K562 (cell line): ENCODE results near the gene TMEM217. TPM values are rescaled to one million over a fixed set of nuclear protein-coding genes. Genes with fewer than 3 reads are reported as not detected.
A peak's percentile ranks its signal among the peaks of the same experiment; 100 is the strongest.

Experiments used
- CHD1 ChIP-seq: fragments of 200-600 bp; sonication (generic); IDR thresholded peaks from one replicate; pipeline ENCODE4 v1.6.1; 2012; ENCODE audit warnings: mild to moderate bottlenecking, moderate library complexity, low read length, inconsistent platforms
- CREB1 ChIP-seq, 2 experiments: sonication (generic) in 1 of 2; formaldehyde crosslinking in 1 of 2; IDR thresholded peaks; 2 replicates each; pipeline versions ENCODE4 v1.6.1 to v1.8.0; 2012 to 2022; ENCODE audit warnings: inconsistent platforms in 1 of 2, mild to moderate bottlenecking in 1 of 2, missing genetic modification reagents in 1 of 2, moderate library complexity in 1 of 2
- ELF1 ChIP-seq: fragments of 200-800 bp; sonication (Bioruptor generic); IDR thresholded peaks from 2 replicates; pipeline ENCODE4 v1.6.1; 2016; ENCODE audit warnings: missing genetic modification characterization, missing compliant biosample characterization
- JUN ChIP-seq, 2 experiments: sonication (generic) in 1 of 2; formaldehyde crosslinking in 1 of 2; IDR thresholded peaks; 2 replicates each; pipeline versions ENCODE4 v1.6.1 to v1.8.0; 2012 to 2022; ENCODE audit warnings: borderline replicate concordance in 2 of 2, mild to moderate bottlenecking in 2 of 2, improper control_type of control experiment in 1 of 2, low read depth in 1 of 2, low read length in 1 of 2, missing genetic modification reagents in 1 of 2
- MXI1 ChIP-seq: IDR thresholded peaks from 2 replicates; pipeline ENCODE4 v1.6.1; 2011; ENCODE audit warnings: low read depth, mild to moderate bottlenecking, improper control_type of control experiment, low read length
- MYNN ChIP-seq, 2 experiments: sonication (generic); formaldehyde crosslinking in 1 of 2; IDR thresholded peaks; 2 replicates each; pipeline versions ENCODE4 v1.5.0 to v1.6.1; 2016 to 2020; ENCODE audit warnings: antibody characterized with exemption in 1 of 2, missing genetic modification reagents in 1 of 2
- PHF8 ChIP-seq: fragments of 200-600 bp; sonication (generic); IDR thresholded peaks from 2 replicates; pipeline ENCODE4 v1.6.1; 2012; ENCODE audit warnings: mixed run types, mild to moderate bottlenecking, inconsistent platforms, low read length, moderate library complexity, borderline replicate concordance
- RBM14 ChIP-seq: fragments of 200-400 bp; formaldehyde crosslinking; IDR thresholded peaks from 2 replicates; pipeline ENCODE4 v1.6.1; 2018; ENCODE audit warnings: low read depth, mild to moderate bottlenecking, low read length, moderate library complexity, borderline replicate concordance; ENCODE audit not compliant: insufficient read depth
- RFX1 ChIP-seq: fragments of 450-650 bp; IDR thresholded peaks from 2 replicates; pipeline ENCODE4 v1.6.1; 2016; ENCODE audit warnings: mild to moderate bottlenecking, moderate library complexity
- SLC30A9 ChIP-seq: fragments of 250-450 bp; sonication (Bioruptor Pico); IDR thresholded peaks from 2 replicates; pipeline ENCODE4 v1.8.0; 2022; ENCODE audit warnings: mild to moderate bottlenecking, moderate library complexity
- THRAP3 ChIP-seq: fragments of 450-650 bp; IDR thresholded peaks from 2 replicates; pipeline ENCODE4 v1.6.1; 2016; ENCODE audit warnings: mild to moderate bottlenecking, inconsistent platforms, borderline replicate concordance
- ZBTB8A ChIP-seq: fragments of 450-650 bp; IDR thresholded peaks from 2 replicates; pipeline ENCODE4 v1.6.1; 2018; ENCODE audit warnings: mild to moderate bottlenecking, moderate library complexity; ENCODE audit not compliant: partially characterized antibody
- ZNF316 ChIP-seq: fragments of 450-650 bp; IDR thresholded peaks from 2 replicates; pipeline ENCODE4 v1.6.1; 2016
- polyA plus RNA-seq, 8 experiments: library from polyadenylated mRNA; depleted of rRNA in 4 of 8; stranded (reverse) in 5 of 8; unstranded in 3 of 8; fragments of >200 nt; fragmentation: Nextera tagmentation in 2 of 8; fragmentation: Illumina TruSeq in 1 of 8; extraction: Ambion mirVana in 2 of 8; extraction: Trizol in 1 of 8; gene quantifications; 2 replicates each; pipeline versions ENCODE4 v1.2.1 to v1.2.3, GENCODE V29; 2011 to 2014; ENCODE audit warnings: inconsistent platforms in 1 of 8, missing spikeins in 1 of 8
- total RNA-seq, 7 experiments: library from RNA; depleted of rRNA in 6 of 7; stranded (reverse); fragments of >200 nt in 6 of 7; fragmentation: Illumina TruSeq in 2 of 7; extraction: Trizol in 2 of 7; gene quantifications; 2 replicates each; pipeline versions ENCODE4 v1.2.1 to v1.2.3, GENCODE V29; 2011 to 2021; ENCODE audit warnings: low replicate concordance in 1 of 7
- TF ChIP-seq, protein P1 (sequence below): sonication (generic); formaldehyde crosslinking; IDR thresholded peaks from 2 replicates; pipeline ENCODE4 v1.9.0; 2022; ENCODE audit warnings: mild to moderate bottlenecking, missing genetic modification reagents
- TF ChIP-seq, protein P2 (sequence below): fragments of 450-650 bp; formaldehyde crosslinking; IDR thresholded peaks from 2 replicates; pipeline ENCODE4 v1.4.0; 2022; ENCODE audit warnings: mild to moderate bottlenecking, moderate library complexity
- TF ChIP-seq, protein P3 (sequence below): sonication (generic); formaldehyde crosslinking; IDR thresholded peaks from 2 replicates; pipeline ENCODE4 v1.8.1; 2023; ENCODE audit warnings: mild to moderate bottlenecking, missing genetic modification reagents
- TF ChIP-seq, protein P4 (sequence below): fragments of 250-450 bp; sonication (Bioruptor Pico); IDR thresholded peaks from 2 replicates; pipeline ENCODE4 v1.4.0; 2020

Gene TMEM217
- total and polyA plus RNA-seq, 9 of the 15 experiments (the other 6 are each of a cell fraction or from before 2014, with no cell fraction given) = 1.3 to 8.0 (median 1.9) TPM

DNA sequence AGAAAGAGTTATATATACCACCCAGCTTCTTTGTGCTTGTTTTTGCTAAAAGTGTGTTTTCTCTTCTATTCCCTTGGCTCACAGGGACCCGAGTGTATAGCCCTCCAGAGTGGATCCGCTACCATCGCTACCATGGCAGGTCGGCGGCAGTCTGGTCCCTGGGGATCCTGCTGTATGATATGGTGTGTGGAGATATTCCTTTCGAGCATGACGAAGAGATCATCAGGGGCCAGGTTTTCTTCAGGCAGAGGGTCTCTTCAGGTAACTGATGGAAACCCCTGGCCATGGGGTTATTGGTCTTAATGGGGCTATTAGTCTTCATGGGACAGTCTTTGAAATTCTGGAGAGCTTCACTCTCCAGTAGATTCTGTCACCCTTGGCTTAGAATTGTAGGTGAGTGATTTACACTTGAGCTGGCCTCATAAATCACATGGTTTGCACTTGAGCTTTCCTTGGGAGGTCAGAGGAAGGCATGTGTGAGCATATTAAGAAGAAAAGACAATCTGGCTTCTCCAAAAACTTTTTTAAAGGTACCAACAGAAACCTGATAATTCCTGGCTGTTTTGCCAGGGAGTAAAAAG, 84.9 kb downstream of the TMEM217 start (continued):
- TF ChIP-seq PHF8 (0 out of 2 replicates have a peak, but pooled peaks have one; percentile 2), MXI1 (no peak), CHD1 (peak; percentile 81), RFX1 (no peak), THRAP3 (0 out of 2 replicates have a peak, but pooled peaks have one; percentile 19), ZNF316 (no peak), ELF1 (tag) (no peak), JUN (IDR thresholded peaks at IDR 0.05; ENCODE audit: borderline replicate concordance, low read depth, low read length) (no peak), JUN (CRISPR knock-in tag; IDR thresholded peaks at IDR 0.05; ENCODE audit: borderline replicate concordance) (no peak), CREB1 (IDR thresholded peaks at IDR 0.05) (no peak), CREB1 (CRISPR knock-in tag; IDR thresholded peaks at IDR 0.05) (no peak), SLC30A9 (CRISPR knock-in tag) (no peak), ZBTB8A (no peak), MYNN (IDR thresholded peaks at IDR 0.05) (no peak), MYNN (CRISPR knock-in tag; IDR thresholded peaks at IDR 0.05) (no peak), RBM14 (no peak)
- TF ChIP-seq, protein P1, sequence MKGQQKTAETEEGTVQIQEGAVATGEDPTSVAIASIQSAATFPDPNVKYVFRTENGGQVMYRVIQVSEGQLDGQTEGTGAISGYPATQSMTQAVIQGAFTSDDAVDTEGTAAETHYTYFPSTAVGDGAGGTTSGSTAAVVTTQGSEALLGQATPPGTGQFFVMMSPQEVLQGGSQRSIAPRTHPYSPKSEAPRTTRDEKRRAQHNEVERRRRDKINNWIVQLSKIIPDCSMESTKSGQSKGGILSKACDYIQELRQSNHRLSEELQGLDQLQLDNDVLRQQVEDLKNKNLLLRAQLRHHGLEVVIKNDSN (CRISPR knock-in tag) = no peak
- TF ChIP-seq, protein P2, sequence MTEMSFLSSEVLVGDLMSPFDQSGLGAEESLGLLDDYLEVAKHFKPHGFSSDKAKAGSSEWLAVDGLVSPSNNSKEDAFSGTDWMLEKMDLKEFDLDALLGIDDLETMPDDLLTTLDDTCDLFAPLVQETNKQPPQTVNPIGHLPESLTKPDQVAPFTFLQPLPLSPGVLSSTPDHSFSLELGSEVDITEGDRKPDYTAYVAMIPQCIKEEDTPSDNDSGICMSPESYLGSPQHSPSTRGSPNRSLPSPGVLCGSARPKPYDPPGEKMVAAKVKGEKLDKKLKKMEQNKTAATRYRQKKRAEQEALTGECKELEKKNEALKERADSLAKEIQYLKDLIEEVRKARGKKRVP (CRISPR knock-in tag) = no peak
- TF ChIP-seq, protein P3, sequence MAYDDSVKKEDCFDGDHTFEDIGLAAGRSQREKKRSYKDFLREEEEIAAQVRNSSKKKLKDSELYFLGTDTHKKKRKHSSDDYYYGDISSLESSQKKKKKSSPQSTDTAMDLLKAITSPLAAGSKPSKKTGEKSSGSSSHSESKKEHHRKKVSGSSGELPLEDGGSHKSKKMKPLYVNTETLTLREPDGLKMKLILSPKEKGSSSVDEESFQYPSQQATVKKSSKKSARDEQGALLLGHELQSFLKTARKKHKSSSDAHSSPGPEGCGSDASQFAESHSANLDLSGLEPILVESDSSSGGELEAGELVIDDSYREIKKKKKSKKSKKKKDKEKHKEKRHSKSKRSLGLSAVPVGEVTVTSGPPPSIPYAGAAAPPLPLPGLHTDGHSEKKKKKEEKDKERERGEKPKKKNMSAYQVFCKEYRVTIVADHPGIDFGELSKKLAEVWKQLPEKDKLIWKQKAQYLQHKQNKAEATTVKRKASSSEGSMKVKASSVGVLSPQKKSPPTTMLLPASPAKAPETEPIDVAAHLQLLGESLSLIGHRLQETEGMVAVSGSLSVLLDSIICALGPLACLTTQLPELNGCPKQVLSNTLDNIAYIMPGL (CRISPR knock-in tag) = 0 out of 2 replicates have a peak, but pooled peaks have one; percentile 42
- TF ChIP-seq, protein P4, sequence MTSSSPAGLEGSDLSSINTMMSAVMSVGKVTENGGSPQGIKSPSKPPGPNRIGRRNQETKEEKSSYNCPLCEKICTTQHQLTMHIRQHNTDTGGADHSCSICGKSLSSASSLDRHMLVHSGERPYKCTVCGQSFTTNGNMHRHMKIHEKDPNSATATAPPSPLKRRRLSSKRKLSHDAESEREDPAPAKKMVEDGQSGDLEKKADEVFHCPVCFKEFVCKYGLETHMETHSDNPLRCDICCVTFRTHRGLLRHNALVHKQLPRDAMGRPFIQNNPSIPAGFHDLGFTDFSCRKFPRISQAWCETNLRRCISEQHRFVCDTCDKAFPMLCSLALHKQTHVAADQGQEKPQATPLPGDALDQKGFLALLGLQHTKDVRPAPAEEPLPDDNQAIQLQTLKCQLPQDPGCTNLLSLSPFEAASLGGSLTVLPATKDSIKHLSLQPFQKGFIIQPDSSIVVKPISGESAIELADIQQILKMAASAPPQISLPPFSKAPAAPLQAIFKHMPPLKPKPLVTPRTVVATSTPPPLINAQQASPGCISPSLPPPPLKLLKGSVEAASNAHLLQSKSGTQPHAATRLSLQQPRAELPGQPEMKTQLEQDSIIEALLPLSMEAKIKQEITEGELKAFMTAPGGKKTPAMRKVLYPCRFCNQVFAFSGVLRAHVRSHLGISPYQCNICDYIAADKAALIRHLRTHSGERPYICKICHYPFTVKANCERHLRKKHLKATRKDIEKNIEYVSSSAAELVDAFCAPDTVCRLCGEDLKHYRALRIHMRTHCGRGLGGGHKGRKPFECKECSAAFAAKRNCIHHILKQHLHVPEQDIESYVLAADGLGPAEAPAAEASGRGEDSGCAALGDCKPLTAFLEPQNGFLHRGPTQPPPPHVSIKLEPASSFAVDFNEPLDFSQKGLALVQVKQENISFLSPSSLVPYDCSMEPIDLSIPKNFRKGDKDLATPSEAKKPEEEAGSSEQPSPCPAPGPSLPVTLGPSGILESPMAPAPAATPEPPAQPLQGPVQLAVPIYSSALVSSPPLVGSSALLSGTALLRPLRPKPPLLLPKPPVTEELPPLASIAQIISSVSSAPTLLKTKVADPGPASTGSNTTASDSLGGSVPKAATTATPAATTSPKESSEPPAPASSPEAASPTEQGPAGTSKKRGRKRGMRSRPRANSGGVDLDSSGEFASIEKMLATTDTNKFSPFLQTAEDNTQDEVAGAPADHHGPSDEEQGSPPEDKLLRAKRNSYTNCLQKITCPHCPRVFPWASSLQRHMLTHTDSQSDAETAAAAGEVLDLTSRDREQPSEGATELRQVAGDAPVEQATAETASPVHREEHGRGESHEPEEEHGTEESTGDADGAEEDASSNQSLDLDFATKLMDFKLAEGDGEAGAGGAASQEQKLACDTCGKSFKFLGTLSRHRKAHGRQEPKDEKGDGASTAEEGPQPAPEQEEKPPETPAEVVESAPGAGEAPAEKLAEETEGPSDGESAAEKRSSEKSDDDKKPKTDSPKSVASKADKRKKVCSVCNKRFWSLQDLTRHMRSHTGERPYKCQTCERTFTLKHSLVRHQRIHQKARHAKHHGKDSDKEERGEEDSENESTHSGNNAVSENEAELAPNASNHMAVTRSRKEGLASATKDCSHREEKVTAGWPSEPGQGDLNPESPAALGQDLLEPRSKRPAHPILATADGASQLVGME (CRISPR knock-in tag) = no peak
